Cerebellar cortex (tissue), 1 donor: ENCODE results near the gene SGPP2.
"Not testable (repeated sequence)": the region's sequence is repeated elsewhere in the genome, so short reads cannot be mapped to it uniquely, and the experiment has no call there.

Experiments used
- DNase-seq: peaks from one replicate; pipeline ENCODE4 v3.0.0-alpha.2; 2015; ENCODE audit warnings: low spot score

Gene SGPP2

DNA sequence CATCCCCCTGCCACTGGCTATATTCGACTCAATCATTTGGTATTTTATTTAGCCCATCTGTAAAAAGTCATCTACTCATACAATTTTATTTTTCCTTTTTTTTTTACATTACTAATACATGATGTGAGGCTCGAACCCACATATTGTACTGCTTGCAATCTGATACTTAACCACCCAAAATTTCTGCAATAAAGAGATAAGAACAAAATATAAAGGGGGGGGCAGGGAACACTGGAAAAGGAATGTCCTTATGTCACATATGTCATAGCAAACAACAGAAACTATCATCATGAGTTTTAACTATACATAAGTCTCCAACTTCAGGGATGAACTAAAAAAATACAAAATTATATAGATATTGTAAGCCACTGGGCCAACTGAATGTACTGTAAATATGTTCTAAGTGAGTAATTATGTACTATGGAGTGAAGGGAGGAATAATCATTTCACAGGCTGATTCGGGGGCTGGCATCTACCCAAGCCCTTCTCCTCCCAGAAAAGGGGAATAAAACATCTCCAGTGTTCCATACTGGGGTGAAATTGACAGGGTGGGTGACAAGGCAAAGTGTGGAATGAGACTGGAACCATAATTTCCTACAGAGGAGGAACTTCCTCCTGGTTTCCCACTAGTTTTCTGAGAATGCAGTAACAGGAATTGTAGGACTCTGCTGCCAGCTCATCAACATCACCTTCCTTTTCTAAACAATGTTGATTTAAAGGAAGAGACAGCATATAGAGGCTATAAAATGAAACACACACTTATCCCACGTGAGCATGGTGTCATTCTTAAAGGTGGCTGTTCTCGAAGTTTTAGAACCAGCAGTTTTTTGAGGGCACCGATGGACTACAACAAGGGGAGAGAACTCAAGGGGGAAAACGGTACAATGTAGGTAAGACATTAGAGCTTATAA is 152.1 kb downstream of the SGPP2 start:
- DNase-seq, result no peak

DNA sequence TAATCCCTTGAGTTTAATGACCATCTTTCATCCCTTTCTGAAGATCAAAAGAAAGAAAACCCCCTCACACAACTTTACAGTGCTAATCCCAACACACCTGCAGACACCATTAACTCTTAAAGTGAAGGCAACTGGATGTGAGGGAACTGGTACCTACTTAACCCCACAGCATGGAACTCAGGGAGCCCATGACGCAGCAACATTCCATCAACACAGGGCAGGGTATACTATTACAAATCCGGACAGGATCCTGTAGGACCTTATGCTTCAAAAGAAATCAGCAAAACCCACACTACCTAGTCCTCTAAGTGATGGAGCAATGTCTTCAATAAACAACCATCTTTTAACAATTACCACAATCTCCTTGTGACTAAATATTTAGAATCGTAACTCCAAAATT is 153.0 kb downstream of the SGPP2 start:
- no peak for DNase-seq

DNA sequence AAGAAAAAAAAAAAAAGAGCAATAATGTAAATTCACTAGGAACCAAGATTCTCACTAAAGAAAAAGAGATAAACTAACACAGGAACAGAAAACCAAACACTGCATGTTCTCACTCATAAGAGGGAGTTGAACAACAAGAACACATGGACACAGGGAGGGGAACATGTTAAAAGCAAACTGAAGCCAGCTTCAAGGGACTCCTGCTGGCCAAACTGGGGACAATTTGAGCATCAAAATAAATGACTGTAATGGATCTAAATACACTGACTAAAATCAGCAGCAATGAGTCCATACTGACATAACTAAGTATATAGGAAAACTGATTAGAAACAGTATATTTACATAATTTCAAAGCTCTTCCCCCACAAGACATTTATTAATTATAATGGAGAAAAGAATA is 158.6 kb downstream of the SGPP2 start:
- DNase-seq, result peak; percentile 32

DNA sequence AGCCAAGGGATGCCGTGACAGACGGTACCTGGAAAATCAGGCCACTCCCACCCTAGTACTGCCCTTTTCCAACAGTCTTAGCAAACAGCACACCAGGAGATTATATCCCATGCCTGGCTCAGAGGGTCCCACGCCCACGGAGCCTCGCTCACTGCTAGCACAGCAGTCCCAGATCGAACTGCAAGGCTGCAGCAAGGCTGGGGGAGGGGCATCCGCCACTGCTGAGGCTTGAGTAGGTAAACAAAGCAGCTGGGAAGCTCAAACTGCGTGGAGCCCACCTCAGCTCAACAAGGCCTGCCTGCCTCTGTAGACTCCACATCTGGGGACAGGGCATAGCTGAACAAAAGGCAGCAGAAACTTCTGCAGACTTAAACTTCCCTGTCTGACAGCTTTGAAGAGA is 160.2 kb downstream of the SGPP2 start:
- DNase-seq, result not testable (repeated sequence)

DNA sequence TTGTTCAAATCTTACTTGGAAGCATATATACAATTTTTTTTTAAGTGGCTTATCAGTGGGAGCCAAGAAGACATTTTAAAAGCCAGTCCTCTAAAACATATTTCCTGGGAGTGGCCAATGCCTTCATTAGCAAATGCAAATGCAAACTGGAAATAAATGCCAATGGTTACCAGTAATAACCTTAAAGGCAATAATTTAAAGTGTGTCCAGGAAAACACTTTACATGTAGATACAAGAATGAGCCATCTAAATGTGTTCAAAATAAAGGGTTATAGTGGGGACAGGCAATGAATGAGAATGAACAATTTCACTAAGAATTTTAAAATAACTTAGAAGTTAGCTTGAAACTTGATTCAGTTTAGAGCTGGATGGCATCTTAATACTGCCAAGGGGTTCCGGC is 167.3 kb downstream of the SGPP2 start:
- DNase-seq, result no peak

DNA sequence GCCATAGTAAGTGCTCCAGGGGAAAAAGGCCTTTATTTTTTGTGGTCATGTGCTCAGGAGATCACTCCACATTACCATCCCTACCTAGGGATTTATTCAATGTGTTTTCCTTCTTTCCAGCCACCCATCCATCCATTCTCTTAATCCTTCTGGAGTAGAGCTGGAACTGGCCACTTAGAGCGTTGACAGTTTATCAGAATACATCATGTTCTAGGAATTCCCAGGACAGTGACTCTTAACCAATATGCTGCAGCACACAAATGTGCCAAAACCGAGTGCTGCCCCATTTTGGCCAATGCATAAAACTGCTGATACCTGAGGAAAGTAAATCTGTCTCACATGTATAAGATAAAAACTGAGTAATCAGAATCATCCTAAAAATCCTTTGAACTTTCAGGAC is 167.8 kb downstream of the SGPP2 start:
- DNase-seq, result no peak

DNA sequence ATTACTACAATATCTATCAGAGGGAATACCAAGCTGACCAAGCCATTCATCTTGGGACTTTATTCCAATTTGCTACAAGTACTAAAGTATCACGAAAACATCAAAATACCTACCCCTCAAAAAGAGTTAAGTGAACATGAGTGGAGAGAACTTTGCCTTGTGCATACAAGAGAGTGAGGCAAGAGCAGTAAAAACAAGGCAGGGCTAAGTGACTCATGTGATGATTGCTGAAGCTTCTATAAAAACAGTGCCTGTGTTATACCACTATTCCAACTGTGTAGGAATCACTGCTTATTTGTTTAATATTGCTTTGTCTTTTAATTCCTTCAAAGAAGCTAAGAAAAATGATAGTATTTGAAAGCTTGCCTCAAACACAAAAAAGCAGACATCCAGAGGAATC is 170.3 kb downstream of the SGPP2 start:
- no peak for DNase-seq

DNA sequence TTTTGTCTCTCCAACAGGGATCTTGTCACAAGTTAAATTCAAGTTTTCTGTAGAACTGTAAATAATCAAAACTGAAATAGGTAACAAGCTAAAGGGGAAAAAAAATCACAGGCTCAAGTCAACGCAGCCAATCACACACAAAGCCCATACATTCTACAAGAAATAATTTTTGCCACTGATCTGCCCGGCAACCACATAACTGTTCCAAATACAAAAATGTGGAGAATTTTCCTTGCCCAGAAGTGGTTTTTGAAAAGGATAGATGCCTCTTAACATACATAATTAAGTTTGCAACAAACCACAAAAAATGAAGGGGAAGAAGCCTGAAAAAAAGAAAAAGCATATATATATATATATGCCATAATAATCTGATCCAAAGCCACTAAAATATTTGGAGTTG is 171.2 kb downstream of the SGPP2 start:
- DNase-seq, result no peak

DNA sequence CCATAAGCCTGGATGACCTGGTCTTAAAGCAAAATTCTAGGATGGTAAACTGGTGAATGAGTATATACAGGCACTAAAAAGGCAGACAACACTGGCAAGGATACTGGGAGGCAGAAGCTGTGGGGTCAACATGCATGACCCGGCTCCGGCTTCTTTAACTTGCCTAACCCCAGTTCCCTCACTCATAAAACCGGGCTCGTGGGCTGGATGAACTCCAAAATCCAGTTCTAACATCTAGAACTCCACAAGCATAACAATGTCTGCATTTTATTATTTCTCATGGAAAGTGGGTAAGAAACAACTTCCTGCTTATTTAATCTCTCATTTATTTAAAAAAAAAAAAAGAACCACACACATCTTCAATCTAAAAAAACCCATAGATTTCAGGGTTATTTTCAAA is 174.3 kb downstream of the SGPP2 start:
- DNase-seq, result no peak

DNA sequence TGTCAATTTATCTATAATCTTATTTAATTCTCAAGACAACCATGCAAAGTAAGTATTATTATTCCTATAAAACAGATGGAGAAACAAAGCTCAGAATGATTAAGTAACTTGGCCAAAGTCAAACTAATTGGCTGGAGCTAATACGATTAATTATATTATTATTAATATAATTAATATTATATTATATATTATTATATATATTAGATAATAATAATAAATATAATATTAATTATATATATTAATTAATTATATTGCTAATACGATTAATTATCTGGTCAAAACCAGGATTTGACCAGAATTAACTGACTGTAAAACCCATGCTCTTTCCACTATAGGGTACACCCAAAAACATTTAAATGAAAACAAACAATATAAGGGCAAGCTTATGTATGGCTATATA is 179.2 kb downstream of the SGPP2 start:
- no peak for DNase-seq

DNA sequence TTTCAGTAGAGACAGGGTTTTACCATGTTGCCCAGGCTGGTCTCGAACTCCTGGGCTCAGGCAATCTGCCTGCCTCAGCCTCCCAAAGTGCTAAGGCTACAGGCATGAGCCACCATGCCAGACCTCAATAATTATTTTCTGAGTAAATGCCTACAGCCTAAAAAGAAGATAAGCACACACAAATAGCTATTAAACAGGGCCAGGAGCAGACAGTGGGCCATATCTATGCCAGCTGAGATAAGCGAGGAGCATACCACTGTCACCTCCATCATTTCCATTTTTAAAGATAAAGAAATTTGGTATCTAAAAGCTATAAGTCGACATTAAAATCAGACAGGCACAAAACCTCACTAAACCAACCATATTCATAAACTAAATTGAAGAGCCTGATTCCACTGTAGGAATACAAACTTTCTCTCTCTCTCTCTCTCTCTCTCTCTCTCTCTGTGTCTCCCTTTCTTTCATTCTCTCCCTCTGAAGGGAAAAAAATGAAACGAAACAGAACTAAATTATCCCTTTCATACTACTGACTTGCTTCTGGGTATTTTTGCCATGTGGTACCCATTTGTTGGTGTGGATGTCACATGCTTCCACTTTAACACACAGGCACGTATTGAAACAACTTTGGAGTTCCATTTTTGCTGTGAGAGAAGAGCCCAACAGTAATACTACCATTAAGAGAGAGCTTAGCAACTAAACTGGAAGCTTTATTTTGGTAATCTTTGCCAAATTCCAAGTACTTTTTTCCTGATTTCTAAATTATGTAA is 180.6 kb downstream of the SGPP2 start:
- DNase-seq, result no peak

DNA sequence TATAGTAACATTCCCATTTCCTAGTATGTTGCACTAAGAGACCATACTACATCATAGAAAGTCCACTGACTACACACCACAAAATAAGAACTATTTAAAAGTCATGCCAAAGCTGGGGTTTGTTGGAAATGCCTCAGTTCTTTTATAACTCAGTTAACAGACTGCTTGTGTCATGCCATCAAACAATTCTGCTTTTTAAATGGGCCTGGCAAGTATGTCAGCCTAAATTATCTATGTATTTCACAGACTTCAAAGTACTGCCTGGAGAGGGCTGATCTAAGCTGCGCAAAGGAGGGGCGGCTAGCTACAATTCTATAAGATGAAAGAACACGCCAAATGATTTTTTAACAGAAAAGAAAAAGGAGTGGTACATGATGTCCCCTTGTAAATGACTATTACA is 182.0 kb downstream of the SGPP2 start:
- DNase-seq, result no peak

DNA sequence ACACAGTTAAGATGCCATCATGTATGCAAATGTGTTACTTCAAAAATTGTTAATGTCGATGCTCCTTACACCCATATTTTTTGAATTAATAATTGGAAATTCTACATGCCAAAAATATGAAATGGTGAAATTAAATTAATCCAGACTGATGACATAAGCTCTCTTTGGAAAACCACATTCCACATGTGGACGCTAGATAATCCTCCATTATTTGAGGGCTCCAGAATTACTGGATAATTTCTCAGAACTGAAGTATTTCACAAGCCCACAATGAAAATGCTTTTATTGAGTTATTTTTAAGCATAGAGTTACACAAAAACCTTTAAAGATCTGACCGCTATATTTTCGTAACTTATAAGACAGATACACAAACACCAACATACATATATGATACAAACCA is 183.7 kb downstream of the SGPP2 start:
- DNase-seq, result no peak

DNA sequence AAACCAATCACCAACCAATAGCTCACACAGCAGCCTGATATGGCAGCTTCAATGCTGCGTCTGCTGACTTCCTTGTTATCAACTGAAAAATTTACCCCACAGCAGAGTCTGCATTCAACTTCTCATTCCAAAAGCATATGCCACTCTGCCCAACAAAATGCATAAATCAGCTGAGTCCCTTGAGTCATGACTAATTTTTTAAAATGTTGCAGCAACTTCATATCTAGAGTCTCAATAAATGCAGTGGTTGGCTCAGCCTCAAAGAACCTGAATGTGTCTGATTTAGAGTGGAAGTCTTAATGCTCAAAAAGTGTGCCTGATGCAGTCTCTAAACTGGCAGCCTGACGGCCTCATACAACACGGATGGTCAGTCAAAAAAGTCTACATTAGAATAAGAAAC is 185.0 kb downstream of the SGPP2 start:
- no peak for DNase-seq
